Stomach (tissue), 9 donors: ENCODE results near the gene SYT7. TPM values are rescaled to one million over a fixed set of nuclear protein-coding genes. Genes with fewer than 3 reads are reported as not detected.

Experiments used
- DNase-seq, 2 donors: peaks; one replicate each; pipeline versions ENCODE4 v3.0.0 to v3.0.0-alpha.2; 2013 to 2019
- H3K27ac ChIP-seq, 5 donors: fragments of 200-600 bp in 4 of 5; sonication (generic) in 4 of 5; one replicate each; pipeline ENCODE4 v1.5.1; 2013 to 2019; ENCODE audit warnings: mild to moderate bottlenecking in 1 of 5, moderate library complexity in 1 of 5
- H3K27me3 ChIP-seq, 3 donors: fragments of 200-600 bp; sonication (generic); one replicate each; pipeline ENCODE4 v1.5.1; 2017 to 2019; ENCODE audit warnings: mixed run types in 1 of 3
- H3K36me3 ChIP-seq, 4 donors: fragments of 200-600 bp; sonication (generic); 1 replicate in 3 of 4; 2 replicates in 1 of 4; pipeline ENCODE4 v1.5.1; 2016 to 2019
- H3K4me1 ChIP-seq, 4 donors: fragments of 200-600 bp; sonication (generic); one replicate each; pipeline ENCODE4 v1.5.1; 2016 to 2019
- H3K4me3 ChIP-seq, 4 donors: fragments of 200-600 bp; sonication (generic) in 3 of 4; one replicate each; pipeline ENCODE4 v1.5.1; 2016 to 2019; ENCODE audit warnings: mild to moderate bottlenecking in 1 of 4
- H3K9me3 ChIP-seq, 4 donors: fragments of 200-600 bp; sonication (generic); one replicate each; pipeline ENCODE4 v1.5.1; 2016 to 2019
- CTCF ChIP-seq, 7 experiments: fragments of 450-650 bp in 4 of 7; fragments of 200-600 bp in 3 of 7; sonication (generic) in 3 of 7; IDR thresholded peaks; one replicate each; pipeline ENCODE4 v1.5.1; 2016 to 2019; ENCODE audit warnings: antibody characterized with exemption in 7 of 7, control low read depth in 2 of 7, mild to moderate bottlenecking in 1 of 7
- EP300 ChIP-seq: sonication (generic); formaldehyde crosslinking; IDR thresholded peaks from one replicate; pipeline ENCODE4 v1.6.1; 2017; ENCODE audit warnings: antibody characterized with exemption
- POLR2A ChIP-seq, 4 donors: fragments of 450-650 bp; IDR thresholded peaks; one replicate each; pipeline ENCODE4 v1.6.1; 2016; ENCODE audit warnings: antibody characterized with exemption in 4 of 4, control low read depth in 2 of 4, mild to moderate bottlenecking in 1 of 4, moderate library complexity in 1 of 4
- POLR2AphosphoS5 ChIP-seq, 3 donors: sonication (generic); formaldehyde crosslinking; IDR thresholded peaks; one replicate each; pipeline ENCODE4 v1.6.1; 2016; ENCODE audit warnings: antibody characterized with exemption in 3 of 3
- WGBS, 5 donors: extraction: QIAGEN DNeasy Blood & Tissue Kit in 3 of 5; methylation state at CpG; one replicate each; pipeline versions ENCODE4 v1.1.5 to v1.1.7; 2013 to 2018; 5-methylcytosine and 5-hydroxymethylcytosine counted together
- intact Hi-C: fragments of 100-400 bp; cut with DNase I; formaldehyde crosslinking; loops from one replicate; pipeline ENCODE4 v1.15.1; 2023; ENCODE audit warnings: low total_unique reads
- polyA plus RNA-seq, 3 donors: library from polyadenylated mRNA; stranded (reverse); fragments of 200-250 nt; gene quantifications; one replicate each; pipeline ENCODE4 v1.2.3, GENCODE V29; 2013
- total RNA-seq, 5 donors: library from RNA; depleted of rRNA; stranded (reverse); fragments of >200 nt; gene quantifications; one replicate each; pipeline versions ENCODE4 v1.1.0 to v1.2.3, GENCODE V29; 2014 to 2016
- donor health status: healthy with polysubstance abuse.
- donor health status: Bipolar disorder and iron deficiency.
- donor health status: healthy.

SYT7 gene
- total and polyA plus RNA-seq, 8 donors, result 0.92 to 8.4 (median 1.4) TPM; not detected in 1

- intact Hi-C loops, result no loop called here
- Histone ChIP-seq H3K9me3 (no peaks in the 10 kb centered on the region), H3K36me3 (no peaks in the 10 kb centered on the region), H3K27ac (no peak overlapping the region), H3K4me1 (peaks cover 3 to 9% (median 7%) of the 10 kb centered on the region in 4 donors), H3K4me3 (no peak overlapping the region), H3K27me3 (peaks cover 0 to 34% (median 0%) of the 10 kb centered on the region in 3 donors)
- TF ChIP-seq POLR2A (IDR thresholded peaks at IDR 0.05) (no peak), POLR2AphosphoS5 (IDR thresholded peaks at IDR 0.05) (no peak), EP300 (no peak)
- no peak for DNase-seq
- WGBS, 5 donors, result 60 to 73% (median 65%) methylated on average over 6 to 7 of the region's 7 CpGs
Measured at GRCh38 chr11:61621917-61622585, 41.2 kb upstream of the SYT7 start.

- Histone ChIP-seq H3K4me3 (no peak overlapping the region), H3K4me1 (no peaks in the 10 kb centered on the region), H3K27ac (no peak overlapping the region), H3K27me3 (peaks cover 0 to 34% (median 0%) of the 10 kb centered on the region in 3 donors), H3K9me3 (no peaks in the 10 kb centered on the region), H3K36me3 (no peaks in the 10 kb centered on the region)
- no peak for DNase-seq
- TF ChIP-seq POLR2AphosphoS5 (IDR thresholded peaks at IDR 0.05) (no peak), CTCF (IDR thresholded peaks at IDR 0.05) (no peak), POLR2A (IDR thresholded peaks at IDR 0.05) (no peak), EP300 (no peak)
- intact Hi-C loops, result no loop called here
- 65 to 82% (median 77%) methylated on average over 5 to 6 of the region's 6 CpGs for WGBS, 5 donors
Measured at GRCh38 chr11:61619471-61620226, 38.8 kb upstream of the SYT7 start.

- Histone ChIP-seq H3K27me3 (peaks cover 0 to 38% (median under 1%) of the 10 kb centered on the region in 3 donors), H3K36me3 (no peaks in the 10 kb centered on the region), H3K9me3 (no peaks in the 10 kb centered on the region), H3K27ac (no peak overlapping the region), H3K4me3 (no peak overlapping the region), H3K4me1 (no peaks in the 10 kb centered on the region)
- intact Hi-C loops, result no loop called here
- DNase-seq, result no peak
- no peak for TF ChIP-seq EP300
- 44 to 57% (median 50%) methylated on average over 4 to 5 of the region's 5 CpGs for WGBS, 5 donors
Measured at GRCh38 chr11:61618978-61619377, 38.1 kb upstream of the SYT7 start.

- 77 to 96% (median 93%) methylated on average over 4 of the region's 4 CpGs for WGBS, 5 donors
- H3K36me3 ChIP-seq, result no peaks in the 10 kb centered on the region
Measured at GRCh38 chr11:61617515-61617914, 36.6 kb upstream of the SYT7 start.

More at GRCh38 chr11:61617515-61617914, 36.6 kb upstream of the SYT7 start:
- Histone ChIP-seq H3K4me1 (no peaks in the 10 kb centered on the region), H3K27ac (no peak overlapping the region), H3K9me3 (no peaks in the 10 kb centered on the region), H3K27me3 (peaks cover 0 to 48% (median 7%) of the 10 kb centered on the region in 3 donors), H3K4me3 (no peak overlapping the region)
- DNase-seq, result no peak
- intact Hi-C loops, result no loop called here
- TF ChIP-seq POLR2AphosphoS5 (IDR thresholded peaks at IDR 0.05) (no peak), EP300 (no peak), CTCF (IDR thresholded peaks at IDR 0.05) (no peak), POLR2A (IDR thresholded peaks at IDR 0.05) (no peak)
